Thyroid gland (tissue), 4 donors: Measurements from ENCODE around the gene RPN2.

Experiments
- POLR2A ChIP-seq, 2 donors: fragments of 450-650 bp; IDR thresholded peaks; one replicate each; pipeline ENCODE4 v1.6.1; 2017; ENCODE audit warnings: antibody characterized with exemption in 2 of 2, mild to moderate bottlenecking in 2 of 2, moderate library complexity in 1 of 2
- TF ChIP-seq, protein P1 (sequence below), 6 experiments: fragments of 200-600 bp in 3 of 6; fragments of 450-650 bp in 3 of 6; sonication (generic) in 3 of 6; IDR thresholded peaks; one replicate each; pipeline ENCODE4 v1.5.1; 2016 to 2019; ENCODE audit warnings: antibody characterized with exemption in 6 of 6, mild to moderate bottlenecking in 2 of 6, inconsistent platforms in 1 of 6, moderate library complexity in 1 of 6

GRCh38 chr20:37257988-37258387 is 78.9 kb downstream of the RPN2 start:
- TF ChIP-seq POLR2A (IDR thresholded peaks at IDR 0.05) = no peak
- TF ChIP-seq, protein P1, sequence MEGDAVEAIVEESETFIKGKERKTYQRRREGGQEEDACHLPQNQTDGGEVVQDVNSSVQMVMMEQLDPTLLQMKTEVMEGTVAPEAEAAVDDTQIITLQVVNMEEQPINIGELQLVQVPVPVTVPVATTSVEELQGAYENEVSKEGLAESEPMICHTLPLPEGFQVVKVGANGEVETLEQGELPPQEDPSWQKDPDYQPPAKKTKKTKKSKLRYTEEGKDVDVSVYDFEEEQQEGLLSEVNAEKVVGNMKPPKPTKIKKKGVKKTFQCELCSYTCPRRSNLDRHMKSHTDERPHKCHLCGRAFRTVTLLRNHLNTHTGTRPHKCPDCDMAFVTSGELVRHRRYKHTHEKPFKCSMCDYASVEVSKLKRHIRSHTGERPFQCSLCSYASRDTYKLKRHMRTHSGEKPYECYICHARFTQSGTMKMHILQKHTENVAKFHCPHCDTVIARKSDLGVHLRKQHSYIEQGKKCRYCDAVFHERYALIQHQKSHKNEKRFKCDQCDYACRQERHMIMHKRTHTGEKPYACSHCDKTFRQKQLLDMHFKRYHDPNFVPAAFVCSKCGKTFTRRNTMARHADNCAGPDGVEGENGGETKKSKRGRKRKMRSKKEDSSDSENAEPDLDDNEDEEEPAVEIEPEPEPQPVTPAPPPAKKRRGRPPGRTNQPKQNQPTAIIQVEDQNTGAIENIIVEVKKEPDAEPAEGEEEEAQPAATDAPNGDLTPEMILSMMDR (IDR thresholded peaks at IDR 0.05) = no peak
